HG03103 (cell line): ENCODE data around the gene SHB.
"Not testable (repeated sequence)": the region's sequence is repeated elsewhere in the genome, so short reads cannot be mapped to it uniquely, and the experiment has no call there.

Source experiments
- ATAC-seq: cut with Tn5 transposase; IDR thresholded peaks from one replicate; pipeline ENCODE4 v1.9.1; 2021; ENCODE audit warnings: low read depth; ENCODE audit not compliant: unreplicated experiment

Gene SHB

GRCh38 chr9:38064842-38065368 is 4.1 kb downstream of the SHB start:
- ATAC-seq: no peak

GRCh38 chr9:38063363-38063707 is 5.7 kb downstream of the SHB start:
- no peak for ATAC-seq

GRCh38 chr9:38062498-38063362 is 6.3 kb downstream of the SHB start:
- ATAC-seq: no peak

- no peak for ATAC-seq
Measured at GRCh38 chr9:38062106-38062497, 6.9 kb downstream of the SHB start.

- no peak for ATAC-seq
Measured at GRCh38 chr9:38061326-38061977, 7.6 kb downstream of the SHB start.

- ATAC-seq: no peak
Measured at GRCh38 chr9:38060681-38061080, 8.3 kb downstream of the SHB start.

GRCh38 chr9:38059233-38059936 is 9.6 kb downstream of the SHB start:
- no peak for ATAC-seq

- no peak for ATAC-seq
Measured at GRCh38 chr9:38058452-38059232, 10.4 kb downstream of the SHB start.

GRCh38 chr9:38057416-38058195 is 11.4 kb downstream of the SHB start:
- ATAC-seq: no peak

GRCh38 chr9:38054653-38055052 is 14.4 kb downstream of the SHB start:
- no peak for ATAC-seq

- no peak for ATAC-seq
Measured at GRCh38 chr9:38053697-38054461, 15.1 kb downstream of the SHB start.

GRCh38 chr9:38051780-38052546 is 17.1 kb downstream of the SHB start:
- no peak for ATAC-seq

- no peak for ATAC-seq
Measured at GRCh38 chr9:38048316-38048969, 20.6 kb downstream of the SHB start.

- ATAC-seq: no peak
Measured at GRCh38 chr9:38047301-38048251, 21.5 kb downstream of the SHB start.

- ATAC-seq: no peak
Measured at GRCh38 chr9:38046661-38047300, 22.2 kb downstream of the SHB start.

GRCh38 chr9:38045939-38046338 is 23.1 kb downstream of the SHB start:
- ATAC-seq: not testable (repeated sequence)
